Measurements from ENCODE around the gene ZNF578. TPM values are rescaled to one million over a fixed set of nuclear protein-coding genes. Genes with fewer than 3 reads are reported as not detected.

ZNF578 gene
- polyA plus RNA-seq, 3 donors, result 0.05 TPM; not detected in 2

Other genes with a start within 250 kb of the ZNF578 start
- gene ZNF766, start 184.0 kb upstream of the ZNF578 start, polyA plus RNA-seq, result 10 to 100 TPM in 1 of 3 donors, 1 to 10 TPM in 2; 4.0 to 15.0 (median 8.8) TPM
- 1 to 10 TPM; 6.6 to 7.6 (median 7.4) TPM for gene ZNF480, start 156.4 kb upstream of the ZNF578 start, polyA plus RNA-seq
- not detected for gene ZNF610, start 117.3 kb upstream of the ZNF578 start, polyA plus RNA-seq
- gene ZNF880, start 83.6 kb upstream of the ZNF578 start, polyA plus RNA-seq, result 1 to 10 TPM; 4.5 to 8.5 (median 5.5) TPM
- 1 to 10 TPM in 1 of 3 donors, under 1 TPM in 2; 0.67 to 4.8 (median 0.86) TPM for gene ZNF528, start 55.7 kb upstream of the ZNF578 start, polyA plus RNA-seq
- not detected for gene ZNF534, start 24.4 kb upstream of the ZNF578 start, polyA plus RNA-seq
- 1 to 10 TPM; 2.6 to 9.2 (median 3.4) TPM for gene ZNF808, start 74.1 kb downstream of the ZNF578 start, polyA plus RNA-seq
- gene ZNF701, start 116.7 kb downstream of the ZNF578 start, polyA plus RNA-seq, result 1 to 10 TPM; 4.8 to 8.2 (median 5.6) TPM
- 10 to 100 TPM in 1 of 3 donors, 1 to 10 TPM in 2; 2.4 to 47.1 (median 7.2) TPM for gene ZNF83, start 184.8 kb downstream of the ZNF578 start, polyA plus RNA-seq

All from CD14-positive monocyte (primary cell).